GM23338 (cell line): ENCODE results near the gene RNU1-2. TPM values are rescaled to one million over a fixed set of nuclear protein-coding genes. Genes with fewer than 3 reads are reported as not detected.
A peak's percentile ranks its signal among the peaks of the same experiment; 100 is the strongest.

Experiments
- ATAC-seq: fragments of 200-7000 bp; cut with Tn5 transposase; 3 replicates; pipeline ENCODE4 v1.9.1; 2020
- DNase-seq: peaks from one replicate; pipeline ENCODE4 v3.0.0-alpha.2; 2015; ENCODE audit warnings: low spot score
- H2AFZ ChIP-seq: fragments of 200-600 bp; sonication (generic); 2 replicates; pipeline ENCODE4 v1.8.0; 2016; ENCODE audit warnings: antibody characterized with exemption, mild to moderate bottlenecking, moderate library complexity
- H3F3A ChIP-seq: fragments of 200-600 bp; sonication (generic); replicated peaks from 2 replicates; pipeline ENCODE4 v1.8.0; 2017; ENCODE audit warnings: antibody characterized with exemption, mixed run types, low read depth
- H3K27ac ChIP-seq: fragments of 200-600 bp; sonication (generic); 2 replicates; pipeline ENCODE4 v1.6.1; 2016; ENCODE audit warnings: low read depth
- H3K27me3 ChIP-seq: fragments of 200-600 bp; sonication (generic); 2 replicates; pipeline ENCODE4 v1.8.0; 2016; ENCODE audit warnings: mild to moderate bottlenecking, mixed run types, moderate library complexity; ENCODE audit not compliant: insufficient read depth
- H3K36me3 ChIP-seq: fragments of 200-600 bp; sonication (generic); 2 replicates; pipeline ENCODE4 v1.8.0; 2016; ENCODE audit warnings: mild to moderate bottlenecking; ENCODE audit not compliant: insufficient read depth
- H3K4me1 ChIP-seq: fragments of 200-600 bp; sonication (generic); 2 replicates; pipeline ENCODE4 v1.8.0; 2016; ENCODE audit warnings: mild to moderate bottlenecking, moderate library complexity; ENCODE audit not compliant: insufficient read depth
- H3K4me2 ChIP-seq: fragments of 200-600 bp; sonication (generic); 2 replicates; pipeline ENCODE4 v1.7.1; 2017; ENCODE audit warnings: mixed run types
- H3K4me3 ChIP-seq: fragments of 200-600 bp; sonication (generic); 2 replicates; pipeline ENCODE4 v1.6.1; 2016; ENCODE audit warnings: mixed run types
- H3K79me2 ChIP-seq: fragments of 200-600 bp; sonication (generic); replicated peaks from 2 replicates; pipeline ENCODE4 v1.8.0; 2017; ENCODE audit warnings: mild to moderate bottlenecking; ENCODE audit not compliant: insufficient read depth
- H3K9me2 ChIP-seq: fragments of 200-600 bp; sonication (generic); 2 replicates; pipeline ENCODE4 v1.8.0; 2017; ENCODE audit not compliant: insufficient read depth
- H4K20me1 ChIP-seq: fragments of 200-600 bp; sonication (generic); replicated peaks from 2 replicates; pipeline ENCODE4 v1.8.0; 2017; ENCODE audit warnings: mild to moderate bottlenecking; ENCODE audit not compliant: insufficient read depth
- H3K27ac Mint-ChIP-seq: 2 replicates; pipeline ENCODE4 v1.8.0; 2020; ENCODE audit warnings: inconsistent platforms, mild to moderate bottlenecking, moderate library complexity, mixed read lengths
- H3K27me3 Mint-ChIP-seq: 3 replicates; pipeline ENCODE4 v1.8.0; 2022; ENCODE audit warnings: low read depth, mild to moderate bottlenecking, moderate library complexity, mixed read lengths, inconsistent platforms; ENCODE audit not compliant: insufficient read depth, poor library complexity
- H3K36me3 Mint-ChIP-seq: 3 replicates; pipeline ENCODE4 v1.8.0; 2021; ENCODE audit warnings: low read depth, mild to moderate bottlenecking, inconsistent platforms, moderate library complexity, mixed read lengths
- H3K4me1 Mint-ChIP-seq: 3 replicates; pipeline ENCODE4 v1.8.0; 2020; ENCODE audit warnings: mild to moderate bottlenecking, inconsistent platforms, mixed read lengths
- H3K4me3 Mint-ChIP-seq: 3 replicates; pipeline ENCODE4 v1.8.0; 2021; ENCODE audit warnings: moderate library complexity, mild to moderate bottlenecking, inconsistent platforms, mixed read lengths
- H3K9me3 Mint-ChIP-seq: 3 replicates; pipeline ENCODE4 v1.8.0; 2020; ENCODE audit warnings: moderate library complexity, mild to moderate bottlenecking, inconsistent platforms, mixed read lengths
- CREB1 ChIP-seq: fragments of 250-450 bp; sonication (Bioruptor Pico); IDR thresholded peaks from 2 replicates; pipeline ENCODE4 v1.5.0; 2020; ENCODE audit warnings: low read depth, mild to moderate bottlenecking, moderate library complexity
- CTCF ChIP-seq, 2 experiments: fragments of 200-600 bp in 1 of 2; sonication (generic) in 1 of 2; conservative IDR thresholded peaks; 2 replicates each; pipeline versions ENCODE4 v1.5.1 to v1.6.1; 2016 to 2017; ENCODE audit warnings: antibody characterized with exemption in 2 of 2, low read depth in 2 of 2, mild to moderate bottlenecking in 2 of 2, moderate library complexity in 1 of 2
- ETS1 ChIP-seq: IDR thresholded peaks from 2 replicates; pipeline ENCODE4 v1.6.1; 2016; ENCODE audit warnings: antibody characterized with exemption
- EZH2 ChIP-seq: fragments of 200-600 bp; sonication (generic); IDR thresholded peaks from one replicate; pipeline ENCODE4 v1.8.0; 2017; ENCODE audit warnings: antibody characterized with exemption, mild to moderate bottlenecking, low read depth; ENCODE audit not compliant: unreplicated experiment
- EZH2phosphoT487 ChIP-seq: fragments of 200-600 bp; sonication (generic); IDR thresholded peaks from one replicate; pipeline ENCODE4 v1.8.1; 2018; ENCODE audit warnings: antibody characterized with exemption; ENCODE audit not compliant: unreplicated experiment
- JUNB ChIP-seq: IDR thresholded peaks from one replicate; pipeline ENCODE4 v1.6.1; 2016; ENCODE audit warnings: antibody characterized with exemption; ENCODE audit not compliant: unreplicated experiment
- NANOG ChIP-seq: IDR thresholded peaks from 2 replicates; pipeline ENCODE4 v1.6.1; 2016; ENCODE audit warnings: antibody characterized with exemption, borderline replicate concordance
- REST ChIP-seq: IDR thresholded peaks from one replicate; pipeline ENCODE4 v1.6.1; 2018; ENCODE audit warnings: antibody characterized with exemption; ENCODE audit not compliant: unreplicated experiment
- ZNF114 ChIP-seq: fragments of 250-450 bp; sonication (Bioruptor Pico); IDR thresholded peaks from 2 replicates; pipeline ENCODE4 v1.5.0; 2020; ENCODE audit warnings: mild to moderate bottlenecking, moderate library complexity
- ZNF331 ChIP-seq: fragments of 250-450 bp; sonication (Bioruptor Pico); IDR thresholded peaks from 2 replicates; pipeline ENCODE4 v1.5.0; 2020; ENCODE audit warnings: low read depth, mild to moderate bottlenecking, moderate library complexity
- polyA plus RNA-seq: library from polyadenylated mRNA; unstranded; fragments of >200 nt; fragmentation: Nextera tagmentation; extraction: Ambion mirVana; gene quantifications from 2 replicates; pipeline ENCODE4 v1.2.1, GENCODE V29; 2016
- total RNA-seq: library from RNA; depleted of rRNA; stranded (reverse); fragments of >200 nt; shearing (Covaris generic); gene quantifications from 2 replicates; pipeline ENCODE4 v1.2.3, GENCODE V29; 2014

Gene RNU1-2
- total and polyA plus RNA-seq, 2 experiments from 2014 or later, result not detected

GRCh38 chr1:16926491-16927073 is 30.8 kb downstream of the RNU1-2 start (continued):
- TF ChIP-seq NANOG, result no peak
- no peak for TF ChIP-seq CTCF (conservative IDR thresholded peaks at IDR 0.05; ENCODE audit: low read depth in 2 of 2)
- TF ChIP-seq CREB1, result no peak
- TF ChIP-seq EZH2, result no peak

DNA sequence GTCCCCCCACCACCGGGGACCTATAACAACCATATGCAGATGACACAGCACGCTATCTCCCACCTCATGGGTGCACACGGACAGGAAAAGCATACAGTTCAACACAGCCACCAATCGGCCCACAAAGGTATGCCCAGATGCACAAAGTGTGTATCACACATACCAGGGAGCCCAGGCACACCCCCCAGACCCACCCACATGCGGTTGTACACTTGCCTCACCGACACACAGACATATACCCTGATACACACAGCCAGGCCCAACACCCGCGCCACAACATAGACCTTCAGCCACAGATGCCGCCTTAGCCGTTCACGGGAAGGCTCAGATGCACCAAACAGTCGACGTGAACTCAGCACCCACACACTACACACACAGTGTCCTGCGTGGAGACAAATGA is 31.5 kb downstream of the RNU1-2 start:
- H3K9me2 ChIP-seq, result no peaks in the 10 kb centered on the region
- peaks cover 39% of the 10 kb centered on the region for H4K20me1 ChIP-seq
- peaks cover 26% of the 10 kb centered on the region for H3K4me1 ChIP-seq
- H3K4me2 ChIP-seq, result no peak overlapping the region
- Mint-ChIP-seq H3K9me3 (no peaks in the 10 kb centered on the region), H3K36me3 (peaks cover 28% of the 10 kb centered on the region), H3K27me3 (peaks cover 19% of the 10 kb centered on the region), H3K4me3 (no peak overlapping the region; the same call in 2 of the 3 replicates), H3K4me1 (peaks cover 47% of the 10 kb centered on the region), H3K27ac (peak overlapping the region; percentile 42)
- peaks cover 16% of the 10 kb centered on the region for H3K36me3 ChIP-seq
- H3K27ac ChIP-seq, result no peak overlapping the region
- no peaks in the 10 kb centered on the region for H3K27me3 ChIP-seq
- H3F3A ChIP-seq, result peaks cover 56% of the 10 kb centered on the region
- H3K79me2 ChIP-seq, result peaks cover 44% of the 10 kb centered on the region
- ATAC-seq (no peak), DNase-seq (no peak)
- no peak overlapping the region for H2AFZ ChIP-seq
- H3K4me3 ChIP-seq, result no peak overlapping the region
- TF ChIP-seq CREB1 (no peak), ZNF331 (no peak), ZNF114 (CRISPR knock-in tag) (no peak), ETS1 (no peak), EZH2phosphoT487 (no peak), REST (no peak), JUNB (no peak), NANOG (no peak), CTCF (conservative IDR thresholded peaks at IDR 0.05; ENCODE audit: low read depth in 2 of 2) (no peak)
